Uterus (tissue), 4 donors: ENCODE measurements around the gene MYO1G. TPM values are rescaled to one million over a fixed set of nuclear protein-coding genes. Genes with fewer than 3 reads are reported as not detected.

Source experiments
- DNase-seq, 2 donors: peaks; one replicate each; pipeline ENCODE4 v3.0.0-alpha.2; 2019 to 2020
- H3K27ac ChIP-seq, 2 donors: fragments of 200-600 bp; sonication (generic); 1 replicate in 1 of 2; 2 replicates in 1 of 2; pipeline ENCODE4 v1.5.1; 2016 to 2018
- H3K27me3 ChIP-seq, 2 donors: fragments of 200-600 bp; sonication (generic); one replicate each; pipeline ENCODE4 v1.5.1; 2018 to 2019; ENCODE audit warnings: control low read depth in 1 of 2
- H3K36me3 ChIP-seq, 2 donors: fragments of 200-600 bp; sonication (generic); one replicate each; pipeline ENCODE4 v1.5.1; 2019; ENCODE audit warnings: control low read depth in 1 of 2
- H3K4me1 ChIP-seq, 2 donors: fragments of 200-600 bp; sonication (generic); one replicate each; pipeline ENCODE4 v1.5.1; 2018 to 2019; ENCODE audit warnings: control low read depth in 1 of 2
- H3K4me3 ChIP-seq, 2 donors: fragments of 200-600 bp; sonication (generic); 1 replicate in 1 of 2; 2 replicates in 1 of 2; pipeline ENCODE4 v1.5.1; 2018 to 2019; ENCODE audit warnings: mild to moderate bottlenecking in 1 of 2
- H3K9me3 ChIP-seq, 2 donors: fragments of 200-600 bp; sonication (generic); one replicate each; pipeline ENCODE4 v1.5.1; 2019; ENCODE audit warnings: control low read depth in 1 of 2
- POLR2A ChIP-seq, 2 donors: fragments of 450-650 bp; IDR thresholded peaks; one replicate each; pipeline ENCODE4 v1.6.1; 2016; ENCODE audit warnings: antibody characterized with exemption in 2 of 2, mild to moderate bottlenecking in 1 of 2, moderate library complexity in 1 of 2
- intact Hi-C: fragments of 100-400 bp; cut with DNase I; formaldehyde crosslinking; loops from one replicate; pipeline ENCODE4 v1.15.1; 2023; ENCODE audit warnings: low total_unique reads
- total RNA-seq, 4 donors: library from RNA; depleted of rRNA in 3 of 4; stranded (reverse); fragments of >200 nt in 3 of 4; gene quantifications; one replicate each; pipeline versions ENCODE4 v1.1.0 to v1.2.4, GENCODE V29; 2014 to 2023
- TF ChIP-seq, protein P1 (sequence below), 4 experiments: fragments of 200-600 bp in 2 of 4; fragments of 450-650 bp in 2 of 4; sonication (generic) in 2 of 4; IDR thresholded peaks; one replicate each; pipeline ENCODE4 v1.5.1; 2016 to 2019; ENCODE audit warnings: antibody characterized with exemption in 4 of 4, mild to moderate bottlenecking in 2 of 4, moderate library complexity in 1 of 4
- donor health status: DM: yes; HTN: yes; CAD: no.

Gene MYO1G
- total RNA-seq, 4 donors from 2014 or later = 0.59 to 3.1 (median 1.2) TPM

DNA sequence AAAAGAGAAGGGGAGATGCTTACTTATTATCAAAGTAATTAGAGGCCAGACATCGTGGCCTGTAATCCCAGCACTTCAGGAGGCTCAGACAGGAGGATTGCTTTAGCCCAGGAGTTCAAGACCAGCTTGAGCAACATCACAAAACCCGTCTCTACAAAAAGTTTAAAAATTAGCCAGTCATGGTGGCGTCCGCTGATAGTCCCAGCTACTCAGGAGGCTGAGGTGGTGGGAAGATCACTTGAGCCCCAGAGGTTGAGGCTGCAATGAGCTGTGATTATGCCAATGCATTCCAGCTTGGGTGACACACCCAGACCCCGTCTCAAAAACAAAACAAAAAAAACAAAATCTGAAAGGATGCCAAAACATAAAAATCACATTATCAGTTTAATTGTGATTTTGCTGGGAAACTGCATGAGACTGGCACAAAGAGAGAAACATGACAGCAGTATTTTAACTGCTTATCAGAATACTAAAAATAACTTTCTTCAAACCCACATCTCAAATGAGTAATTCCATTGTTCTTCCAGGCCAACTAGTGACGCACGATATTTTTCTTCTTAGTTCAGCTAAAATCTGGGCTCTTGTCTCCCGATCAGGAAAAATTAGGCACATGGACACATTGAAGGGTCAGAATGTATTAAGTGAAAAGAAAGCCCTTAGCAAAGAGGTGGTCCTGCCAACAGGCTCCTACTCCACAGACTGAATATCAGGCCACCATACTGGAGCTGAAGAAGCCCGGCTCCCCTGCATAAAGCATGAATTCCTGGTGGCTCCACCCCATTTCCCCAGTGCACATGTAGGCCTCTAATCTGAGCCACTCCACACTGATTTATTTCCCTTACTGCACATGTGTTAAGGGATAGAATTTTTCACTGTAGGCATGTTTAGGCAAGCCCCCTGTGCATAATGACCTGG is 11.6 kb upstream of the MYO1G start:
- no peaks in the 10 kb centered on the region for H3K36me3 ChIP-seq
- no peaks in the 10 kb centered on the region for H3K27me3 ChIP-seq
- TF ChIP-seq POLR2A (IDR thresholded peaks at IDR 0.05) = no peak
- TF ChIP-seq, protein P1, sequence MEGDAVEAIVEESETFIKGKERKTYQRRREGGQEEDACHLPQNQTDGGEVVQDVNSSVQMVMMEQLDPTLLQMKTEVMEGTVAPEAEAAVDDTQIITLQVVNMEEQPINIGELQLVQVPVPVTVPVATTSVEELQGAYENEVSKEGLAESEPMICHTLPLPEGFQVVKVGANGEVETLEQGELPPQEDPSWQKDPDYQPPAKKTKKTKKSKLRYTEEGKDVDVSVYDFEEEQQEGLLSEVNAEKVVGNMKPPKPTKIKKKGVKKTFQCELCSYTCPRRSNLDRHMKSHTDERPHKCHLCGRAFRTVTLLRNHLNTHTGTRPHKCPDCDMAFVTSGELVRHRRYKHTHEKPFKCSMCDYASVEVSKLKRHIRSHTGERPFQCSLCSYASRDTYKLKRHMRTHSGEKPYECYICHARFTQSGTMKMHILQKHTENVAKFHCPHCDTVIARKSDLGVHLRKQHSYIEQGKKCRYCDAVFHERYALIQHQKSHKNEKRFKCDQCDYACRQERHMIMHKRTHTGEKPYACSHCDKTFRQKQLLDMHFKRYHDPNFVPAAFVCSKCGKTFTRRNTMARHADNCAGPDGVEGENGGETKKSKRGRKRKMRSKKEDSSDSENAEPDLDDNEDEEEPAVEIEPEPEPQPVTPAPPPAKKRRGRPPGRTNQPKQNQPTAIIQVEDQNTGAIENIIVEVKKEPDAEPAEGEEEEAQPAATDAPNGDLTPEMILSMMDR (IDR thresholded peaks at IDR 0.05) = no peak
- intact Hi-C loops = no loop called here
- H3K27ac ChIP-seq = peak overlapping the region; percentile 47 to 55
- no peak for DNase-seq
- H3K4me1 ChIP-seq = no peaks in the 10 kb centered on the region
- no peak overlapping the region for H3K4me3 ChIP-seq
- H3K9me3 ChIP-seq = no peaks in the 10 kb centered on the region

DNA sequence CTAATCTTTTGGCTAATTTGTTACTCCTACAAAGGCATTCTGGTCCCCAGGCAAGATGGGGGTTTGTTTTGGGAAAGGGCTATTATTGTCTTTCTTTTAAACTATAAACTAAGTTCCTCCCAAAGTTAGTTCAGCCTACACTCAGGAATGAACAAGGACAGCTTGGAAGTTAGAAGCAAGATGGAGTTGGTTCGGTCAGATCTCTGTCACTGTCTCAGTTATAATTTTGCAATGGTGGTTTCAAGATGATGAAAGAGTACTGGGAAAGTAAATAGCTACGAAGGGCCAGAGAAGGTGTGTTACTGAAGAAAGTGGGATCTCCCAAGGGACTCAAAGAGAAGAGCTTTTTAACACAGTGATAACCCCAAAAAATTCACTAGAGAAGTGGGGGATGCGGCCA is 10.3 kb upstream of the MYO1G start:
- no peaks in the 10 kb centered on the region for H3K9me3 ChIP-seq
- H3K27ac ChIP-seq = no peak overlapping the region
- DNase-seq = no peak
- H3K27me3 ChIP-seq = no peaks in the 10 kb centered on the region
- H3K36me3 ChIP-seq = no peaks in the 10 kb centered on the region
- intact Hi-C loops = loop anchor here (10.0 kb wide), 1 partner anchor 414 kb away; the partner anchor contains the start of gene DDX56
- no peak for TF ChIP-seq POLR2A (IDR thresholded peaks at IDR 0.05)
- TF ChIP-seq, protein P1 (IDR thresholded peaks at IDR 0.05) = no peak
- no peak overlapping the region for H3K4me3 ChIP-seq
- no peaks in the 10 kb centered on the region for H3K4me1 ChIP-seq

DNA sequence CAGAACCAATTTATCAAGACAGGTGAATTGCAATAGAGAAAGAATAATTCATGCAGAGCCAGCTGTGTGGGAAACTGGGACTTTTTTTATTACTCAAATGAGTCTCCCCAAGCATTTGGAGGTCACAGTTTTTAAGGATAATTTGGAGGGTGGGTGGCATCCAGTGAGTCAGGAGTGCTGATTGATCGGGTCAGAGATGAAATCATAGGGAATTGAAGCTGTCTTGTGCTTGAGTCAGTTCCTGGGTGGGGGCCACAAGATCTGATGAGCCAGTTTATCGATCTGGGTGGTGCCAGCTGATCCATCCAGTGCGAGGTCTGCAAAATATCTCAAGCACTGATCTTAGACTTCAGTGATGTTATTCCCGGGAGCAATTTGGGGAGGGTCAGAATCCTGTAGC is 9.9 kb upstream of the MYO1G start:
- TF ChIP-seq POLR2A (IDR thresholded peaks at IDR 0.05) = no peak
- TF ChIP-seq, protein P1 (IDR thresholded peaks at IDR 0.05) = no peak
- no peak overlapping the region for H3K27ac ChIP-seq
- no peak overlapping the region for H3K4me3 ChIP-seq
- no peaks in the 10 kb centered on the region for H3K9me3 ChIP-seq
- no peaks in the 10 kb centered on the region for H3K27me3 ChIP-seq
- intact Hi-C loops = loop anchor here (10.0 kb wide), 1 partner anchor 414 kb away; the partner anchor contains the start of gene DDX56
- no peaks in the 10 kb centered on the region for H3K36me3 ChIP-seq
- DNase-seq = no peak
- H3K4me1 ChIP-seq = no peaks in the 10 kb centered on the region

DNA sequence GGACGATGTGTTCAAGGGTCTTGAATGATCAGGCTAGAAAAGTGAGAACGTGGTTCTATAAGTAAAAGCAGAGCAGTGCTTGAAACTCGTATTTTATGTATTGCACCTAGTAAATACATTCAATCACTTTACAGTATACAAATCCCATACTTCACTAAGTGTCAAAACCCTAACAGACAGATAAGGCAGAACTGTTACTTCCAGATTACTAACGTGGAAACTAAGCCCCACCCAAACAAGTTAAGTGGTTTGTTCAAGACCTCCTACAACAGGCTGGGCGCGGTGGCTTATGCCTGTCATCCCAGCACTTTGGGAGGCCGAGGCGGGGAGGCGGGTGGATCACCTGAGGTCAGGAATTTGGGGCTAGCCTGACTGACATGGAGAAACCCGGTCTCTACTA is 9.2 kb upstream of the MYO1G start:
- intact Hi-C loops = loop anchor here (10.0 kb wide), 1 partner anchor 413 kb away; the partner anchor contains the start of gene DDX56
- no peak overlapping the region for H3K27ac ChIP-seq
- no peaks in the 10 kb centered on the region for H3K9me3 ChIP-seq
- DNase-seq = no peak
- TF ChIP-seq, protein P1 (IDR thresholded peaks at IDR 0.05) = no peak
- TF ChIP-seq POLR2A (IDR thresholded peaks at IDR 0.05) = no peak
- H3K4me1 ChIP-seq = no peaks in the 10 kb centered on the region
- no peaks in the 10 kb centered on the region for H3K27me3 ChIP-seq
- no peak overlapping the region for H3K4me3 ChIP-seq
- H3K36me3 ChIP-seq = no peaks in the 10 kb centered on the region

DNA sequence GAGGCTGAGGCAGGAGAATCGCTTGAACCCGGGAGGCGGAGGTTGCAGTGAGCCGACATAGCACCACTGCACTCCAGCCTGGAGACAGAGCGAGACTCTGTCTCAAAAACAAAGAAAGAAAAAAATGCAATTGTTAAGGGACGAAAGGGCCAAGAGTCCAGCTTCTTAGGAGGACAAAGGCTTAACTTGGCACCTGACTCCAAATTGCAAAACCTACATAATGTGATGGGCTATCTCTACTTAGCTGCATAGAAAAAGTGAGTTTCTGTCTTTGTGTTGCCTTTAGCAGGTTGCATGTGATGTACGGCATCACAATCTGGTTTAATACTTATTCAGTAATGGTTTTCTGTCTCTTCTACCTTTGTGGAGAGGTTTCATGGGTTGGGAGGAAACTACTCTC is 8.6 kb upstream of the MYO1G start:
- TF ChIP-seq, protein P1 (IDR thresholded peaks at IDR 0.05) = no peak
- TF ChIP-seq POLR2A (IDR thresholded peaks at IDR 0.05) = no peak
- intact Hi-C loops = loop anchor here (10.0 kb wide), 1 partner anchor 413 kb away; the partner anchor contains the start of gene DDX56
- H3K4me1 ChIP-seq = no peaks in the 10 kb centered on the region

More for the DNA sequence above, 8.6 kb upstream of the MYO1G start:
- Histone ChIP-seq H3K27ac (peak overlapping the region in 1 of 2 donors; percentile 96), H3K36me3 (no peaks in the 10 kb centered on the region), H3K4me3 (peak overlapping the region in 1 of 2 donors; percentile 52), H3K9me3 (no peaks in the 10 kb centered on the region), H3K27me3 (no peaks in the 10 kb centered on the region)
- no peak for DNase-seq
